H9 (cell line): ENCODE data around the gene CENPB. TPM values are rescaled to one million over a fixed set of nuclear protein-coding genes. Genes with fewer than 3 reads are reported as not detected.

Experiments
- DNase-seq: peaks from one replicate; pipeline ENCODE4 v3.0.0-alpha.2; 2017
- H2AFZ ChIP-seq: one replicate; pipeline ENCODE4 v1.6.1; 2013; ENCODE audit warnings: mild to moderate bottlenecking, low read length, control low read depth, moderate library complexity
- H2AK5ac ChIP-seq: 2 replicates; pipeline ENCODE4 v1.6.1; 2013; ENCODE audit warnings: low read length, control low read depth, mixed read lengths; ENCODE audit not compliant: insufficient read length
- H2BK120ac ChIP-seq: one replicate; pipeline ENCODE4 v1.6.1; 2013; ENCODE audit warnings: low read depth, mild to moderate bottlenecking, low read length, control low read depth, inconsistent platforms; ENCODE audit not compliant: poor library complexity, severe bottlenecking
- H2BK12ac ChIP-seq: 2 replicates; pipeline ENCODE4 v1.6.1; 2013; ENCODE audit warnings: low read length, control low read depth, mixed read lengths, low read depth; ENCODE audit not compliant: insufficient read length
- H2BK15ac ChIP-seq: 2 replicates; pipeline ENCODE4 v1.6.1; 2013; ENCODE audit warnings: low read depth, low read length, control low read depth
- H2BK20ac ChIP-seq: one replicate; pipeline ENCODE4 v1.6.1; 2013; ENCODE audit warnings: low read depth, mild to moderate bottlenecking, low read length, control low read depth, inconsistent platforms; ENCODE audit not compliant: poor library complexity, severe bottlenecking
- H2BK5ac ChIP-seq: 2 replicates; pipeline ENCODE4 v1.6.1; 2013; ENCODE audit warnings: low read length, control low read depth, mixed read lengths; ENCODE audit not compliant: insufficient read length
- H3K14ac ChIP-seq: 2 replicates; pipeline ENCODE4 v1.6.1; 2013; ENCODE audit warnings: low read length, control low read depth; ENCODE audit not compliant: insufficient read depth
- H3K18ac ChIP-seq: 2 replicates; pipeline ENCODE4 v1.6.1; 2013; ENCODE audit warnings: low read depth, mild to moderate bottlenecking, mixed read lengths, low read length, control low read depth; ENCODE audit not compliant: insufficient read length
- H3K23ac ChIP-seq: 2 replicates; pipeline ENCODE4 v1.6.1; 2013; ENCODE audit warnings: low read length, control low read depth, mixed read lengths, low read depth; ENCODE audit not compliant: insufficient read length
- H3K23me2 ChIP-seq: 2 replicates; pipeline ENCODE4 v1.6.1; 2013; ENCODE audit warnings: low read depth, mild to moderate bottlenecking, mixed read lengths, low read length, control low read depth; ENCODE audit not compliant: insufficient read length, poor library complexity, severe bottlenecking
- H3K27ac ChIP-seq: 2 replicates; pipeline ENCODE4 v1.5.1; 2013; ENCODE audit warnings: low read length, control low read depth, mixed read lengths, low read depth; ENCODE audit not compliant: insufficient read length
- H3K27me3 ChIP-seq: 2 replicates; pipeline ENCODE4 v1.6.1; 2013; ENCODE audit warnings: low read length, control low read depth, inconsistent platforms; ENCODE audit not compliant: insufficient read depth
- H3K4ac ChIP-seq: 2 replicates; pipeline ENCODE4 v1.6.1; 2013; ENCODE audit warnings: low read depth, mild to moderate bottlenecking, control low read depth, inconsistent platforms, low read length, moderate library complexity
- H3K4me1 ChIP-seq: 2 replicates; pipeline ENCODE4 v1.6.1; 2013; ENCODE audit warnings: low read length, control low read depth, inconsistent platforms; ENCODE audit not compliant: insufficient read depth
- H3K4me2 ChIP-seq: 2 replicates; pipeline ENCODE4 v1.6.1; 2013; ENCODE audit warnings: low read length, control low read depth, mixed read lengths; ENCODE audit not compliant: insufficient read length, insufficient read depth
- H3K56ac ChIP-seq: 2 replicates; pipeline ENCODE4 v1.6.1; 2013; ENCODE audit warnings: low read depth, mild to moderate bottlenecking, mixed read lengths, low read length, control low read depth; ENCODE audit not compliant: insufficient read length
- H3K79me1 ChIP-seq: 2 replicates; pipeline ENCODE4 v1.6.1; 2013; ENCODE audit warnings: low read depth, mild to moderate bottlenecking, moderate library complexity, low read length, control low read depth, inconsistent platforms; ENCODE audit not compliant: insufficient read depth, poor library complexity, severe bottlenecking
- H3K79me2 ChIP-seq: 2 replicates; pipeline ENCODE4 v1.6.1; 2013; ENCODE audit warnings: low read length, control low read depth, inconsistent platforms; ENCODE audit not compliant: insufficient read depth
- H3K9ac ChIP-seq: 2 replicates; pipeline ENCODE4 v1.6.1; 2013; ENCODE audit warnings: low read length, control low read depth, mixed read lengths; ENCODE audit not compliant: insufficient read length; ENCODE audit errors: extremely low read depth
- H3K9me3 ChIP-seq: one replicate; pipeline ENCODE4 v1.6.1; 2013; ENCODE audit warnings: low read depth, low read length, inconsistent platforms; ENCODE audit not compliant: control insufficient read depth
- H3T11ph ChIP-seq: one replicate; pipeline ENCODE4 v1.6.1; 2013; ENCODE audit warnings: mild to moderate bottlenecking, low read length, control low read depth, inconsistent platforms
- H4K20me1 ChIP-seq: one replicate; pipeline ENCODE4 v1.6.1; 2013; ENCODE audit not compliant: control insufficient read depth, insufficient read length, insufficient read depth
- H4K5ac ChIP-seq: 2 replicates; pipeline ENCODE4 v1.6.1; 2013; ENCODE audit warnings: low read depth, mild to moderate bottlenecking, mixed read lengths, low read length, control low read depth; ENCODE audit not compliant: insufficient read length
- H4K8ac ChIP-seq: replicated peaks from 2 replicates; pipeline ENCODE4 v1.6.1; 2013; ENCODE audit warnings: low read length, control low read depth, mixed read lengths, low read depth; ENCODE audit not compliant: insufficient read length
- H4K91ac ChIP-seq: 2 replicates; pipeline ENCODE4 v1.6.1; 2013; ENCODE audit warnings: low read depth, mild to moderate bottlenecking, moderate library complexity, mixed read lengths, low read length, control low read depth; ENCODE audit not compliant: insufficient read length
- H3K27ac Mint-ChIP-seq, 3 experiments: 2 replicates in 2 of 3; 3 replicates in 1 of 3; pipeline ENCODE4 v1.8.0; 2020 to 2021; ENCODE audit warnings: mixed read lengths in 3 of 3, mild to moderate bottlenecking in 1 of 3, moderate library complexity in 1 of 3
- H3K27me3 Mint-ChIP-seq: 2 replicates; pipeline ENCODE4 v1.8.0; 2021; ENCODE audit warnings: low read depth, mild to moderate bottlenecking, moderate library complexity, mixed read lengths
- H3K36me3 Mint-ChIP-seq, 3 experiments: 2 replicates in 2 of 3; 3 replicates in 1 of 3; pipeline ENCODE4 v1.8.0; 2020 to 2021; ENCODE audit warnings: low read depth in 3 of 3, mixed read lengths in 3 of 3; ENCODE audit not compliant: insufficient read depth in 1 of 3
- H3K4me1 Mint-ChIP-seq, 2 experiments: 2 replicates each; pipeline ENCODE4 v1.8.0; 2020; ENCODE audit warnings: mixed read lengths in 2 of 2
- H3K4me3 Mint-ChIP-seq, 2 experiments: 2 replicates in 1 of 2; 3 replicates in 1 of 2; pipeline ENCODE4 v1.8.0; 2020 to 2021; ENCODE audit warnings: mild to moderate bottlenecking in 2 of 2, mixed read lengths in 2 of 2, moderate library complexity in 1 of 2
- H3K9me3 Mint-ChIP-seq, 2 experiments: 2 replicates in 1 of 2; 3 replicates in 1 of 2; pipeline ENCODE4 v1.8.0; 2020; ENCODE audit warnings: mild to moderate bottlenecking in 2 of 2, mixed read lengths in 2 of 2, moderate library complexity in 1 of 2
- CTCF ChIP-seq: fragments of 200-600 bp; sonication (generic); conservative IDR thresholded peaks from 3 replicates; pipeline ENCODE4 v1.8.0; 2021; ENCODE audit warnings: antibody characterized with exemption, mild to moderate bottlenecking
- WGBS: extraction: QIAGEN DNeasy Blood & Tissue Kit; methylation state at CpG from one replicate; pipeline ENCODE4 v1.1.7; 2013; ENCODE audit warnings: missing lambda C conversion rate, low lambda C conversion rate, mixed read lengths; ENCODE audit not compliant: insufficient read length; ENCODE audit errors: extremely low coverage; 5-methylcytosine and 5-hydroxymethylcytosine counted together
- total RNA-seq: library from RNA; stranded (reverse); gene quantifications from 2 replicates; pipeline ENCODE4 v1.2.1, GENCODE V29; 2021

Gene CENPB
- total RNA-seq, 1 experiment from 2014 or later: 63.1 TPM

- Histone ChIP-seq H2BK120ac (no peak overlapping the region), H3K23me2 (no peaks in the 10 kb centered on the region), H3T11ph (no peak overlapping the region), H3K4ac (no peak overlapping the region), H3K4me2 (no peak overlapping the region), H4K91ac (no peak overlapping the region), H3K14ac (no peak overlapping the region), H3K27ac (no peak overlapping the region), H3K9ac (no peak overlapping the region), H2BK20ac (no peak overlapping the region), H3K27me3 (no peaks in the 10 kb centered on the region), H4K8ac (no peak overlapping the region), H2AFZ (no peak overlapping the region), H3K79me1 (no peaks in the 10 kb centered on the region), H2BK15ac (no peak overlapping the region), H3K9me3 (no peaks in the 10 kb centered on the region), H3K18ac (no peak overlapping the region), H2BK5ac (no peak overlapping the region), H3K56ac (no peak overlapping the region), H4K5ac (no peak overlapping the region), H2AK5ac (no peak overlapping the region), H4K20me1 (no peaks in the 10 kb centered on the region), H3K79me2 (no peaks in the 10 kb centered on the region), H3K23ac (no peak overlapping the region), H2BK12ac (no peak overlapping the region), H3K4me1 (no peaks in the 10 kb centered on the region)
- TF ChIP-seq CTCF: no peak
- Mint-ChIP-seq H3K9me3 (no peaks in the 10 kb centered on the region; a peak in 1 of 5 replicates), H3K27ac (peak overlapping the region in 1 of 3 experiments; percentile 56; a peak in 1 of 7 replicates), H3K36me3 (peaks cover 0 to 2% (median 0%) of the 10 kb centered on the region in 3 experiments; a peak in 2 of 7 replicates), H3K27me3 (no peaks in the 10 kb centered on the region), H3K4me1 (peaks cover 2 to 5% of the 10 kb centered on the region in 2 experiments; a peak in 3 of 4 replicates), H3K4me3 (no peak overlapping the region)
- DNase-seq: no peak
- no CpG with 5 or more reads among the region's 4 CpGs for WGBS
Measured at GRCh38 chr20:3826420-3826819, 39.9 kb upstream of the CENPB start.
